Mesendoderm (in vitro differentiated cells): ENCODE data around the gene CPED1.
"Not testable (repeated sequence)": the region's sequence is repeated elsewhere in the genome, so short reads cannot be mapped to it uniquely, and the experiment has no call there.

ENCODE experiments used
- DNase-seq: peaks from one replicate; pipeline ENCODE4 v3.0.0; 2013
- H2AK5ac ChIP-seq: 2 replicates; pipeline ENCODE4 v1.6.1; 2013; ENCODE audit warnings: low read length, inconsistent platforms
- H2BK120ac ChIP-seq: 2 replicates; pipeline ENCODE4 v1.6.1; 2013; ENCODE audit warnings: low read depth, mild to moderate bottlenecking, low read length, moderate library complexity, mixed read lengths
- H2BK15ac ChIP-seq: replicated peaks from 2 replicates; pipeline ENCODE4 v1.6.1; 2013; ENCODE audit warnings: low read depth, mild to moderate bottlenecking, moderate library complexity
- H2BK5ac ChIP-seq: 2 replicates; pipeline ENCODE4 v1.6.1; 2013; ENCODE audit warnings: low read length, inconsistent platforms
- H3K18ac ChIP-seq: 2 replicates; pipeline ENCODE4 v1.6.1; 2013; ENCODE audit warnings: mild to moderate bottlenecking, low read length, mixed read lengths
- H3K23ac ChIP-seq: one replicate; pipeline ENCODE4 v1.6.1; 2013; ENCODE audit warnings: low read length
- H3K27ac ChIP-seq: 2 replicates; pipeline ENCODE4 v1.5.1; 2013; ENCODE audit warnings: low read depth, mild to moderate bottlenecking, inconsistent platforms, low read length, moderate library complexity
- H3K27me3 ChIP-seq: 2 replicates; pipeline ENCODE4 v1.6.1; 2013; ENCODE audit warnings: low read length, control low read depth, mild to moderate bottlenecking, inconsistent platforms; ENCODE audit not compliant: insufficient read depth, poor library complexity
- H3K36me3 ChIP-seq: 2 replicates; pipeline ENCODE4 v1.6.1; 2013; ENCODE audit warnings: low read length, inconsistent platforms; ENCODE audit not compliant: control insufficient read depth, insufficient read depth
- H3K4ac ChIP-seq: one replicate; pipeline ENCODE4 v1.6.1; 2013; ENCODE audit warnings: low read depth, mild to moderate bottlenecking, low read length, moderate library complexity
- H3K4me1 ChIP-seq: 2 replicates; pipeline ENCODE4 v1.6.1; 2013; ENCODE audit warnings: low read depth, low read length, inconsistent platforms; ENCODE audit not compliant: control insufficient read depth
- H3K4me2 ChIP-seq: 2 replicates; pipeline ENCODE4 v1.6.1; 2013; ENCODE audit warnings: low read length
- H3K4me3 ChIP-seq: 2 replicates; pipeline ENCODE4 v1.5.1; 2013; ENCODE audit warnings: mild to moderate bottlenecking, low read length
- H3K56ac ChIP-seq: one replicate; pipeline ENCODE4 v1.6.1; 2013; ENCODE audit warnings: low read length
- H3K79me1 ChIP-seq: 2 replicates; pipeline ENCODE4 v1.6.1; 2013; ENCODE audit warnings: low read length, inconsistent platforms
- H3K79me2 ChIP-seq: 2 replicates; pipeline ENCODE4 v1.6.1; 2013; ENCODE audit warnings: mild to moderate bottlenecking, low read length; ENCODE audit not compliant: control insufficient read depth, insufficient read depth
- H3K9ac ChIP-seq: 2 replicates; pipeline ENCODE4 v1.6.1; 2013; ENCODE audit warnings: low read length, inconsistent platforms
- H4K5ac ChIP-seq: one replicate; pipeline ENCODE4 v1.6.1; 2013; ENCODE audit warnings: low read length
- H4K8ac ChIP-seq: one replicate; pipeline ENCODE4 v1.6.1; 2013; ENCODE audit warnings: low read depth, mild to moderate bottlenecking, control low read depth, low read length, moderate library complexity
- WGBS: extraction: QIAGEN DNeasy Blood & Tissue Kit; methylation state at CpG from one replicate; pipeline ENCODE4 v1.1.7; 2013; ENCODE audit warnings: low lambda C conversion rate, missing lambda C conversion rate; ENCODE audit not compliant: insufficient coverage; ENCODE audit errors: extremely low coverage; 5-methylcytosine and 5-hydroxymethylcytosine counted together

CPED1 gene

DNA sequence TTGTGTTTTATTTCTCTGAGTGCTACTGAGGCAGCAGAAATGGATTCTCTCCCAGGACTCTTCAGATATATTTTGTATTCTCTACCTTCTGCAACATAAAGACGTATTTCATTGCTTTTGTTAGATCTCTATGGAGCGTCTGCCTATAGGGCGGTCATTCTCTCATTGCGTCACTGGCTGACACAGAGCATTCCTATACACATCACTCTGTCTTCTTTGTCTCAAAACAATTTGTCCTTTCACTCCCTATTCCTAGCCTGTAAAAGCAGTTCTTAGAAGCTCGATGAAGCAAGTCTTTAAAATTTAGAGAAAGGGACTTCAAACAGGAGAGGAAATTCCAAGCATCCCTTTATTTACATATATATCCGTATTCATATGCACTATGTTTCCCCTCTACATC lies 120.6 kb downstream of the CPED1 start:
- H2AK5ac ChIP-seq = no peak overlapping the region

DNA sequence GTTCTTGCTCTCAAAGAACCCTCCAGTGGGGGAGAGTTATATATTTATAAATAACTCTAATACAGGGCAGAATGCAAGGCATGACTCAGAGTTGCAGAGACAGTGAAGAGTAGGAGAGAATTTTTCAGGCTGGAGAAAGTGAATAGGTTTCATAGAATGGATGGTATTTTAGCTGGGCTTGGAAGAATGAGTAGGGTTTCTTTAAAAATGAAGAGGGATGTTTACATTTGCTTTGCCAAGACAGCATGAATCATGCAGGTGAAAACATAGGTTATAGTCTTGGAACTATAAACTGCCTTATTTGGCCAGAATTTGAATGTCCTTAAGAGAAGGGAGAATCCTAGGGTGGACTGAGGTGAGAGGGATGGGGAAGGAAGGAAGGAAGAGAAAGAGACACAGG lies 124.8 kb downstream of the CPED1 start:
- Histone ChIP-seq H3K79me1 (no peaks in the 10 kb centered on the region), H2AK5ac (no peak overlapping the region)
- no peak for DNase-seq

More for the DNA sequence above, 120.6 kb downstream of the CPED1 start:
- H3K4ac ChIP-seq = no peak overlapping the region
- H3K36me3 ChIP-seq = no peaks in the 10 kb centered on the region
- no peak for DNase-seq
- no peaks in the 10 kb centered on the region for H3K79me2 ChIP-seq
- H3K4me1 ChIP-seq = no peaks in the 10 kb centered on the region
- H4K5ac ChIP-seq = no peak overlapping the region
- H2BK15ac ChIP-seq = no peak overlapping the region
- H3K79me1 ChIP-seq = no peaks in the 10 kb centered on the region
- WGBS = no CpG with 5 or more reads among the region's 6 CpGs
- H4K8ac ChIP-seq = no peak overlapping the region
- no peak overlapping the region for H3K18ac ChIP-seq
- H2BK120ac ChIP-seq = no peak overlapping the region
- no peak overlapping the region for H3K4me3 ChIP-seq
- no peak overlapping the region for H2BK5ac ChIP-seq
- no peak overlapping the region for H3K4me2 ChIP-seq
- no peak overlapping the region for H3K27ac ChIP-seq
- no peaks in the 10 kb centered on the region for H3K27me3 ChIP-seq
- H3K56ac ChIP-seq = no peak overlapping the region
- H3K23ac ChIP-seq = no peak overlapping the region
- H3K9ac ChIP-seq = no peak overlapping the region

DNA sequence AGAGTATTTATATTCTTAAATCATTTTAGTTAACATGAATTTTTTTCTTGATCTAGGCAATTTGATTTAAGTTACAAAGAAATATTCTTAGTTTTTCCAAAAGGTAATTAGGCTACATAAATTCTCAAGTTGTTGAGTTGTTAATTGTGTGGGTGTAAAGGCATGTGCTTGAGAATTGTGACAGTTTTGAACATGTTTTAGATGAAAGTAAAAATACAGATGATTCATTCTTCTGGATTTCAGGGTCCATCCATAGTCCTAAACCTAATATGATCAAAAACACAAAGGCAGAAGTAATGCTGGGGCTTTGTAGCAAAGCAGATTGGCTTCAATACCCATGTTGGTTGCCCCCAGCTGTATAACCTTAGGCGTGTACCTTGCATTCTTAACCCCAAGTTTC lies 127.9 kb downstream of the CPED1 start:
- Histone ChIP-seq H3K27ac (no peak overlapping the region), H4K8ac (no peak overlapping the region), H3K36me3 (no peaks in the 10 kb centered on the region), H4K5ac (no peak overlapping the region), H2BK120ac (no peak overlapping the region), H2BK5ac (no peak overlapping the region), H3K4me1 (no peaks in the 10 kb centered on the region), H3K18ac (no peak overlapping the region), H3K4me3 (no peak overlapping the region), H3K56ac (no peak overlapping the region), H2BK15ac (no peak overlapping the region), H3K79me1 (no peaks in the 10 kb centered on the region), H3K9ac (no peak overlapping the region), H3K4ac (no peak overlapping the region), H3K4me2 (no peak overlapping the region), H2AK5ac (no peak overlapping the region), H3K27me3 (no peaks in the 10 kb centered on the region), H3K23ac (no peak overlapping the region), H3K79me2 (no peaks in the 10 kb centered on the region)
- WGBS = no CpG with 5 or more reads among the region's 1 CpG
- no peak for DNase-seq

More for the DNA sequence above, 124.8 kb downstream of the CPED1 start:
- Histone ChIP-seq H2BK5ac (no peak overlapping the region), H4K5ac (no peak overlapping the region), H3K79me2 (no peaks in the 10 kb centered on the region), H3K56ac (no peak overlapping the region), H3K18ac (no peak overlapping the region), H3K36me3 (no peaks in the 10 kb centered on the region), H2BK15ac (no peak overlapping the region), H3K27me3 (no peaks in the 10 kb centered on the region), H3K9ac (no peak overlapping the region), H3K4me2 (no peak overlapping the region), H4K8ac (no peak overlapping the region), H2BK120ac (no peak overlapping the region), H3K4me3 (no peak overlapping the region), H3K4me1 (no peaks in the 10 kb centered on the region), H3K27ac (no peak overlapping the region), H3K4ac (no peak overlapping the region), H3K23ac (no peak overlapping the region)

DNA sequence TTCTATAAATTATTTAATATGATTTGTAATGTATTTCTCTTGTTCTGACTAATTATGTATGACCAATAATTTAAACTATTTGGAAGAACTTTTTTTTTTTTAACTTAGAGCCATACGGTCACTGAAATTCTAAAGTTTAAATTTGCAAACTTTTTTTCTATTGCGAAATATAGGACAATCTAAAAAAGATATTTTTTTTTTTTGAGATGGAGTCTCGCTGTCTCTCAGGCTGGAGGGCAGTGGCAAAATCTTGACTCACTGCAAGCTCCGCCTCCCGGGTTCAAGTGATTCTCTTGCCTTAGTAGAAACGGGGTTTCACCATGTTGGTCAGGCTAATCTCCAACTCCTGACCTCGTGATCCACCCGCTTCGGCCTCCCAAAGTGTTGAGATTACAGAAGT lies 130.5 kb downstream of the CPED1 start:
- Histone ChIP-seq H3K56ac (no peak overlapping the region), H3K4ac (no peak overlapping the region), H3K4me3 (no peak overlapping the region), H2BK120ac (no peak overlapping the region), H3K9ac (no peak overlapping the region), H3K18ac (no peak overlapping the region), H4K8ac (no peak overlapping the region), H3K79me2 (no peaks in the 10 kb centered on the region), H3K23ac (no peak overlapping the region), H4K5ac (no peak overlapping the region), H3K27ac (no peak overlapping the region), H3K36me3 (no peaks in the 10 kb centered on the region), H3K4me2 (no peak overlapping the region), H3K27me3 (no peaks in the 10 kb centered on the region), H3K79me1 (no peaks in the 10 kb centered on the region), H3K4me1 (no peaks in the 10 kb centered on the region), H2AK5ac (no peak overlapping the region), H2BK15ac (no peak overlapping the region), H2BK5ac (no peak overlapping the region)
- WGBS = no CpG with 5 or more reads among the region's 9 CpGs
- no peak for DNase-seq

DNA sequence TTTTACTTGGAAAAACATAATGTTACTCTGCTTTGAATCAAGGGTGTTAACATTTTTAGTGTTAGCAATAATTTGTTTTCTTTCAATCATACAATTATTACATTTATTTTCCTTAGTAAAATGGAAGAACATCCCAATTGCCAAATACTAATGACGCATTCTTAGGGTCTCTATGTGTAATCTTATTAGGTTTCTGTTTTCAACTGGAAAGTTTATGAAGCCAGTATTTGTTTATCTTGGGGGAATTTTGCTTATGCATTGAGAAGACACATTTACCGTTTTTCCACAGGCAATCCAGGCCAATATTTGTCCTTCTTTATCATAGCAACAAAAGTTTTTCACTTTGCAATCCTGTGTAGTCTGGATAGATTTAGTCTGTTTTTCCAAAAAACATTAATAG lies 134.5 kb downstream of the CPED1 start:
- no peak overlapping the region for H3K4me3 ChIP-seq
- no peaks in the 10 kb centered on the region for H3K27me3 ChIP-seq
- H3K79me2 ChIP-seq = no peaks in the 10 kb centered on the region
- no CpG with 5 or more reads among the region's 2 CpGs for WGBS
- H3K36me3 ChIP-seq = no peaks in the 10 kb centered on the region
- no peak overlapping the region for H3K56ac ChIP-seq
- no peaks in the 10 kb centered on the region for H3K4me1 ChIP-seq
- H3K9ac ChIP-seq = no peak overlapping the region
- H3K4me2 ChIP-seq = no peak overlapping the region
- no peak overlapping the region for H3K27ac ChIP-seq
- H3K79me1 ChIP-seq = no peaks in the 10 kb centered on the region
- H3K18ac ChIP-seq = no peak overlapping the region
- H4K5ac ChIP-seq = no peak overlapping the region
- no peak overlapping the region for H2BK15ac ChIP-seq
- no peak overlapping the region for H2BK5ac ChIP-seq
- H3K4ac ChIP-seq = no peak overlapping the region
- H3K23ac ChIP-seq = no peak overlapping the region
- H4K8ac ChIP-seq = no peak overlapping the region
- DNase-seq = no peak
- H2BK120ac ChIP-seq = no peak overlapping the region
- H2AK5ac ChIP-seq = no peak overlapping the region

DNA sequence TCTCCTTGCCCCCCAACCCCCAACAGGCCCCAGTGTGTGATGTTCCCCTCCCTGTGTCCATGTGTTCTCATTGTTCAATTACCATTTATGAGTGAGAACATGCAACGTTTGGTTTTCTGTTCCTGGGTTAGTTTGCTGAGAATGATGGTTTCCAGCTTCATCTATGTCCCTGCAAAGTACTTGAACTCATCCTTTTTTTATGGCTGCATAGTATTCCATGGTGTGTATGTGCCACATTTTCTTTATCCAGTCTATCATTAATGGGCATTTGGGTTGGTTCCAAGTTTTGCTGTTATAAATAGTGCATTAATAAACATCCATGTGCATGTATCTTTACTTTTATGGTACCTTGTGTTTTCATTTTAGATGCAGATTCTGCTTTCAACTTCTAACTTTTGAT lies 136.9 kb downstream of the CPED1 start:
- H2BK15ac ChIP-seq, H3K27ac ChIP-seq, H3K4me2 ChIP-seq, H2BK5ac ChIP-seq, H3K79me1 ChIP-seq, H3K18ac ChIP-seq, H3K27me3 ChIP-seq, H4K8ac ChIP-seq, H3K9ac ChIP-seq, H3K4me1 ChIP-seq, H3K23ac ChIP-seq, H3K4me3 ChIP-seq, H3K36me3 ChIP-seq, H3K4ac ChIP-seq, DNase-seq, H3K56ac ChIP-seq, H2BK120ac ChIP-seq, H4K5ac ChIP-seq, H2AK5ac ChIP-seq, H3K79me2 ChIP-seq: not testable (repeated sequence)
- WGBS = no CpG with 5 or more reads among the region's 1 CpG
